Endothelial cell (in vitro differentiated cells): ENCODE data around the gene GNE. TPM values are rescaled to one million over a fixed set of nuclear protein-coding genes. Genes with fewer than 3 reads are reported as not detected.

Source experiments
- DNase-seq: peaks from one replicate; pipeline ENCODE4 v3.0.0; 2021; ENCODE audit warnings: low spot score
- H3K27ac Mint-ChIP-seq: one replicate; pipeline ENCODE4 v1.8.0; 2021; ENCODE audit warnings: mixed read lengths, inconsistent platforms; ENCODE audit not compliant: unreplicated experiment
- H3K27me3 Mint-ChIP-seq: one replicate; pipeline ENCODE4 v1.8.0; 2021; ENCODE audit warnings: mild to moderate bottlenecking, moderate library complexity, mixed read lengths, inconsistent platforms; ENCODE audit not compliant: unreplicated experiment
- H3K36me3 Mint-ChIP-seq: one replicate; pipeline ENCODE4 v1.8.0; 2021; ENCODE audit warnings: mild to moderate bottlenecking, low read depth, mixed read lengths, inconsistent platforms; ENCODE audit not compliant: unreplicated experiment
- H3K4me1 Mint-ChIP-seq: one replicate; pipeline ENCODE4 v1.8.0; 2021; ENCODE audit warnings: mild to moderate bottlenecking, mixed read lengths, inconsistent platforms; ENCODE audit not compliant: unreplicated experiment
- H3K4me3 Mint-ChIP-seq: one replicate; pipeline ENCODE4 v1.8.0; 2021; ENCODE audit warnings: mild to moderate bottlenecking, mixed read lengths, inconsistent platforms; ENCODE audit not compliant: unreplicated experiment
- H3K9me3 Mint-ChIP-seq: one replicate; pipeline ENCODE4 v1.8.0; 2021; ENCODE audit warnings: mixed read lengths, inconsistent platforms; ENCODE audit not compliant: unreplicated experiment
- CTCF ChIP-seq: fragments of 200-600 bp; sonication (generic); IDR thresholded peaks from one replicate; pipeline ENCODE4 v1.5.0; 2021; ENCODE audit warnings: antibody characterized with exemption; ENCODE audit not compliant: unreplicated experiment
- total RNA-seq: library from RNA; stranded (reverse); fragmentation: NEBNext Ultra II Directional; extraction: Animal tissue kit (Norgen Biotek cat#: 25700); gene quantifications from one replicate; pipeline ENCODE4 v1.2.1, GENCODE V29; 2021; ENCODE audit not compliant: unreplicated experiment

Gene GNE
- total RNA-seq, 1 donor from 2014 or later, result 12.0 TPM

GRCh38 chr9:36192196-36192595 is 66.1 kb downstream of the GNE start:
- H3K9me3 Mint-ChIP-seq, result no peaks in the 10 kb centered on the region
- peak overlapping the region; percentile 61 for H3K27ac Mint-ChIP-seq
- peak overlapping the region; percentile 95 for H3K4me3 Mint-ChIP-seq
- DNase-seq, result no peak
- peaks cover 18% of the 10 kb centered on the region for H3K27me3 Mint-ChIP-seq
- H3K36me3 Mint-ChIP-seq, result peaks cover 10% of the 10 kb centered on the region
- no peak for TF ChIP-seq CTCF
- peaks cover 44% of the 10 kb centered on the region for H3K4me1 Mint-ChIP-seq

GRCh38 chr9:36191686-36192085 is 66.6 kb downstream of the GNE start:
- Mint-ChIP-seq H3K4me1 (peaks cover 44% of the 10 kb centered on the region), H3K27ac (peak overlapping the region; percentile 82), H3K36me3 (peaks cover 10% of the 10 kb centered on the region), H3K4me3 (peak overlapping the region; percentile 95), H3K27me3 (peaks cover 18% of the 10 kb centered on the region), H3K9me3 (no peaks in the 10 kb centered on the region)
- no peak for TF ChIP-seq CTCF
- no peak for DNase-seq

GRCh38 chr9:36191290-36191645 is 67.0 kb downstream of the GNE start:
- DNase-seq, result peak; percentile 36

GRCh38 chr9:36190388-36191289 is 67.6 kb downstream of the GNE start, which contains the start of gene CLTA:
Gene CLTA (plus strand): TSS chr9:36190921. CDS start chr9:36191057, 136 bp downstream.
- no peaks in the 10 kb centered on the region for H3K9me3 Mint-ChIP-seq
- peaks cover 21% of the 10 kb centered on the region for H3K27me3 Mint-ChIP-seq
- H3K27ac Mint-ChIP-seq, result peak within 1 kb of the TSS; percentile 91
- peaks cover 10% of the 10 kb centered on the region for H3K36me3 Mint-ChIP-seq
- peak; percentile 90 for DNase-seq
- H3K4me3 Mint-ChIP-seq, result peak within 1 kb of the TSS; percentile 95
- peaks cover 44% of the 10 kb centered on the region for H3K4me1 Mint-ChIP-seq
- peak; percentile 39 for TF ChIP-seq CTCF

More at GRCh38 chr9:36191290-36191645, 67.0 kb downstream of the GNE start:
- Mint-ChIP-seq H3K4me1 (peaks cover 44% of the 10 kb centered on the region), H3K36me3 (peaks cover 10% of the 10 kb centered on the region), H3K27me3 (peaks cover 19% of the 10 kb centered on the region), H3K27ac (peak overlapping the region; percentile 82), H3K4me3 (peak overlapping the region; percentile 95), H3K9me3 (no peaks in the 10 kb centered on the region)
- no peak for TF ChIP-seq CTCF

- Mint-ChIP-seq H3K4me1 (peaks cover 44% of the 10 kb centered on the region), H3K36me3 (peaks cover 10% of the 10 kb centered on the region), H3K27ac (peak overlapping the region; percentile 91), H3K9me3 (no peaks in the 10 kb centered on the region), H3K27me3 (peaks cover 21% of the 10 kb centered on the region), H3K4me3 (peak overlapping the region; percentile 29)
- no peak for DNase-seq
- no peak for TF ChIP-seq CTCF
Observed at GRCh38 chr9:36189976-36190375, 68.3 kb downstream of the GNE start.
